HG02610 (cell line): Measurements from ENCODE around the gene CEBPB.
A peak's percentile ranks its signal among the peaks of the same experiment; 100 is the strongest.
"Not testable (repeated sequence)": the region's sequence is repeated elsewhere in the genome, so short reads cannot be mapped to it uniquely, and the experiment has no call there.

Experiments used
- ATAC-seq: cut with Tn5 transposase; IDR thresholded peaks from one replicate; pipeline ENCODE4 v1.9.1; 2021; ENCODE audit warnings: mild to moderate bottlenecking, moderate library complexity; ENCODE audit not compliant: unreplicated experiment

Gene CEBPB

GRCh38 chr20:50190251-50191064, at the start of gene CEBPB:
Gene CEBPB, plus strand, starts transcription at chr20:50190830. Its CDS starts 204 bp downstream, at chr20:50191034.
- ATAC-seq = peak; percentile 60

GRCh38 chr20:50141018-50141675, 49.5 kb upstream of the CEBPB start:
- no peak for ATAC-seq

DNA sequence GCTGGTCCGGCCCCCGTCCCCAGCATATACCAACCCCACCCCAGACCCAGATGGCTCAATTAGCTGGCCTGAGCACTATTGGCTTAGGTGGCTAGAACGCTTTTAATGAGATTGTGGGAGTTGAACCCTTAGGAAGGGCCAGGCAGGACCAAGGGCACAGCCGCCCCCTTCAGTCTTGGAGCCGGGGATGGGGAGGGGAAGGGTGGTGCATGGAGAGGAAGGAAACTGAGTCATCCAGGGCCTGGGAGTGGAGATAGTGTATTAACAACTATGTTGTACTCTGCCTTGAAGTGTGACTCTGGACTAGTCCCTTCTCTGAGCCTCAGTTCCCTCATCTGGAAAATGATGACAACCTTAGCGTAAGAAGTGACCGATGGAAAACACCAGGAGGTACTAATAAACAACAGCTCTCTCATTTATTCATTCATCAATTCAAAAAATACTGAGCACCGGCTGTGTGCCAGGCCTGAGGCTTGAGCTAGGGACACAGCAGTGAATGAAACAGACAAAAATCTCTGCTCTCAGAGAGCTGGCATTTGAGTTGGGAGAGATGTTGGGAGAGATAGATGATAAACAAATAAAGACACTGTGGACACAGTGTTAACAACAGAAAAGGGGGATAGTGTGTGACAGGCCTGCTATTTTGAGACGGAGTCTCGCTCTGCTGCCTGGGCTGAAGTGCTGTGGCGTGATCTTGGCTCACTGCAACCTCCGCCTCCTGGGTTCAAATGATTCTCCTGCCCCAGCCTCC, 48.6 kb upstream of the CEBPB start:
- ATAC-seq = no peak

DNA sequence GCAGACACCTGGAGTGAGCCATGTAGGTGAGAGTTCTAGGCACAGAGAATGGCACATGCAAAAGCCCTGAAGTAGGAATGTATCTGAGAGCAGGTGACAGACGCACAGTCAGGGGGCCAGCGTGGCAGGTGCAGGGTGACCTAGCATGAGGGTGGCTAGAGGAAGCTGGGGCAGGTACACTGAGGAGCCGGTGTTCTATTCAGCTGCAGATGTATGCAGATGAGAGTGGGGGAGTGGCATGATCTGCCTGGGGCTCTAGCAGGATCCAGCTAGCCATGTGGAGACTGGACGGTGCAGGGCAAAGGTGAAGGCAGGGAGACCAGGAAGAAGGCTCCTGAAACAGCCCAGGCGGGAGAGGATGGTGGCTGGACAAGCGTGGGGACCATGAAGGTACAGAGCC, 47.8 kb upstream of the CEBPB start:
- ATAC-seq = no peak

DNA sequence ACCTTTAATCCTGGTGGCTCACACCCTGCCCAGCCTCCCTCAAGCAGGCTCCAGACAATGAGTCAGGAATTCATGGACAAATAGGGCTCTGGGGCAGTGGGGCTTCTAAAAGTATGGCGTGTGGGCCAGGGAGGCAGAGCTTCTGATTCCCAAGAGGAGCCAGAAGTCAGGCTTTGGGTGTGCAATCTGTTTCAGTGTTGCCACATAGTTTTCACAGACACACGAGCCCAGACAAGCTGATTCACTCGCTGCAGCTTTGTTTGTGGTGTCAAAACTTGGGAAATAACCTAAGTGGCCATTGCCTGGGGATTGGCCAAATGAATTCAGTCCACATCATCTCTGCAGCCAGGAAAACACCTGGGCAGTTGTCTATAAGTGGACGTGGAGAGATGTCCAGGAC, 46.3 kb upstream of the CEBPB start:
- no peak for ATAC-seq

DNA sequence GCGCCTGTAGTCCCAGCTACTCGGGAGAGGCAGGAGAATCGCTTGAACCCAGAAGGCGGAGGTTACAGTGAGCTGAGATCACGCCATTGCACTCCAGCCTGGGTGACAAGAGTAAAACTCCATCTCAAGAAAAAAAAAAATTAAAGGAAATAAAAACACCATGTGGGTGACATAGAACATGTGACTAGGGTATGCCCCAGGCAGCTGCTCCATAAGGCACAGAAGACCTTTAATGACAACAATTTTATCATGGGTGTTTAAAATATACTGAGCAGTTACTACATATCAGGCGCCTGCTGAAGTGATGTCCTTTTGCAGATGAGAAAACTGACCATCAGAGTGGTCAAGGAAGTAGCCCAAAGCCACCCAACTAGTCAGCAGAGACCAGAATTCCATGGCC, 45.1 kb upstream of the CEBPB start:
- no peak for ATAC-seq

GRCh38 chr20:50146214-50146613, 44.4 kb upstream of the CEBPB start:
- ATAC-seq = no peak

- ATAC-seq = peak; percentile 75
These were observed 43.6 kb upstream of the CEBPB start for GRCh38 chr20:50146732-50147662.

DNA sequence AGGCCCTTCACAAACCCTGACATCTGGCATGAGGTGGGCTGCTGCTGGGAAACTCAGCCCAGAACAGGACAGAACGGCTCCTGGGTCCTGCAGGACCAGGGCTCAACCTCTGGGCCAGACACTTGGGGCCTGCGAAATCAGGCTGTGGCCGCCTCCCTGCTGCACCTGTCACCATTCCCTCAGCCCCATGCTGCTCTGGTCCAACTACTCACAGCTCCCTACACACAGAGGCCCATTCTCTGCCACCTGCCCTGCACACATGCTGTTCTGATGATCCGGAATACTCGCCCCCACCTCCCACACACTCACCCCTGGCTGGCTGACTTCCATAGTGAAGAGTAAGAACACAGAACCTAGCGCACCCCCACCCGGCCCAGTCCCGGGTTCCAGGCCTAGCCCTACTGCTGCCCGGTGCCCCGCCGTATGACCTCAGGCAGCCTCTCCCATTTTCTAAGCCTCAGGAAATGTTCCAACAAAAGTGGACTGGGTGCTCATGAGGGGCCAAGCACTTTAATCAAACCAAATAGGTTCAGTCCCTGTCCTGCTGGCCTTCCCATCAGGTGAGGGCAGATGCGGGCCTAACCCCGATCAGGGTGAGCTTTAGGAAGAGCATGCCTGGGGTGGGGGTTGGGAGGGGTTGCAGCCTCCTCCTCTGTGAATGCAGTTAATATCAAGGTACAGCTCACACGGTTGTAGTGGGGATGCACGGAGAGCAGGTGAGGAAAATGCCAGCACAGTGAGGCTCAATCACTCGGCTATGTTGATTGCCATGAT, 41.0 kb upstream of the CEBPB start:
- no peak for ATAC-seq

GRCh38 chr20:50151034-50151743, 39.4 kb upstream of the CEBPB start:
- ATAC-seq = no peak

- ATAC-seq = no peak
These were observed 38.1 kb upstream of the CEBPB start for GRCh38 chr20:50152394-50153152.

DNA sequence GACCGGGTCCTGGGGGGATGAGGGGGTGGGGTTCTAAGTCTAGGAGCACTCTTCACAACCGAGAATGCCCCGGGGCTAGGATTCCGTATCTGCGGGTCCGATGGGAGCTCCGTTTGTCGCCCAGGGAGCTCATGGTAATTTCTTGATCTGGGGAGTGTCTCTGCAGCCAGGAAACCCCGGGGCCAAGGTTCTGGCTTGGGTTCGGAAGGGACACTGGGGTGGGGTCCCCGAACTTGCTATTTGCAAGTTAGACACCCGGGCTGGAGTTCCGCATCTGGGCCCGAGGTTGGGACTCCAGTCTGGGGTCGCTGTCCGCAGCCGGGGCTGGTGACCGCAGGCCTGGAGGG, 37.5 kb upstream of the CEBPB start:
- no peak for ATAC-seq

DNA sequence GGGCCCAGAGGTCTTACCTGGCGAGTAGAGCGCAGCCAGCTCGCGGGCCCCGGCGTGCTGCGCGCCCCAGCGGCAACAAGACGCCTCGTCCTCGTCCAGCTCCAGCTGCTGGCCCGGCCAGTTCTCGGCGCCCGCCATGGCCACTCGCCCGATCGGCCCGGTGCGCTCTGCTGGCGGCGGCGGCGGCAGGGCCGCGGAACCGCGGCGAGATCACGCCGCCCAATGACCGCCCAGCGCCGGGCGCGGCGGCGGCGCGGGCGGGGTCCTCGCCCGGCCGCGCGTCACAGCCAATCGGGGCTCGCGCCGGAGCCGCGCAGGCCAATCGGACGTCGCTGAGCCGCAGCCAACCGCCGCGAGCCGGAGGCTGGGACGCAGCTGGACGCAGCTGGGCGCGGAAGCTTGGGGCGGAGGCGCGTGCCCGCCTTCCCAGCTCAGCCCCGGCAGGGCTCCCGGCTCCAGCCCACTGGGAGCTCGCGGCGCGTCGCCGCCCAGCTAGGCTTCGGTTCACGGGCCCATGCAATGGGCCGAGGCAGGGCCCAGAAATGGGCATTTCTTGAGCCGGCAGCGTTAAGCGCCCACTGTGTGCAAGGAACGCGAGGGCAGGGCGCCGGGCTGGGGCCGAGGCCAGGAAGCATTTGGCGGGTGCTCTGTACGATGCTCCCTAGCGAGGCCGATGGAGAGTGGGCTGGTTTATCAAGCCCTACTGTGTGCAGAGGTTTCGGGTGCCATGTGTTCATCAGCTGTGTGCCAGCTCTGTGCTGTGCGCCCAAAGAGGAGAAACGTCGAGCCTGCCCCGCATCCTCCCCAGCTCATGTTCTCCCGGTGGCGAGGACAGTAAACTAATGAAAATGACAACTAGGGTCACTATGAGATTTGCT, 36.9 kb upstream of the CEBPB start, which contains the start of gene PEDS1:
Gene PEDS1, minus strand, starts transcription at position 224 of the 878 bp plus-strand sequence. Its CDS starts 86 bp downstream, at position 138.
- peak; percentile 95 for ATAC-seq

- ATAC-seq = not testable (repeated sequence)
These were observed 29.1 kb upstream of the CEBPB start for GRCh38 chr20:50161494-50161893.

DNA sequence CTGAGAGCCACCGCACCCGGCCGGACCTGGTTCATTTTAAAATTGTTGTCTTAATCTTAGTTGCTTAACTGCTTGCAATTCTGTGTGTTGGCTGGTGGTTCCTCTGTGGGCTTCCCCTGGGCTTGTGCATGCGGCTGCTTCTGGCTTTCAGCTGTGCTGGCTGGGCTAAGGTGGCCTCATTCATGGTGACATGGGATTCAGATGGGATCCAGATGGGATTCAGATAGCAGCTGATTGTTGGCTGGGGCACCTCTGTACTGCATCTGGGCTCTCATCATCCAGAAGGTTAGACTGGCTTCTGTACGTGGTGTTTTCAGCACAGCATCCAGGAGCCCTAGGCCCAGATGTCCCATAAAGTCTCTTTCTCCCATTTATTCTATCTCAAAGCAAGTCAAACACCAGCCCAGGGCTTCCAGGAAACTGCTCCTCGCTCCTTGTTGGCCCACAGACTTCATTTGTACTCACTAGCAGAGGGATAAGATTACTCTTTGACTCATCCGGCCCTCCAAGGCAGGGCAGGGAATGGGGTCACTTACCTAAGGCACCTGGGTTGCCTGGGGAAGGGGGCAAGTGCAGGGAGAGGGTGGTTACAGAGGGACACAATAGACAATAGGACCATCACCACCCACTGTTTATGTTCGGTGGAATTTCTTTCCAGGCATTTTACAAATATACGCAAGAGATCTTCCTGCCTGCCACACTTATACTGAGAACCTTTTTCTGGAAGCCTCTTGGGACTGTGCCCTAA, 26.9 kb upstream of the CEBPB start:
- no peak for ATAC-seq

DNA sequence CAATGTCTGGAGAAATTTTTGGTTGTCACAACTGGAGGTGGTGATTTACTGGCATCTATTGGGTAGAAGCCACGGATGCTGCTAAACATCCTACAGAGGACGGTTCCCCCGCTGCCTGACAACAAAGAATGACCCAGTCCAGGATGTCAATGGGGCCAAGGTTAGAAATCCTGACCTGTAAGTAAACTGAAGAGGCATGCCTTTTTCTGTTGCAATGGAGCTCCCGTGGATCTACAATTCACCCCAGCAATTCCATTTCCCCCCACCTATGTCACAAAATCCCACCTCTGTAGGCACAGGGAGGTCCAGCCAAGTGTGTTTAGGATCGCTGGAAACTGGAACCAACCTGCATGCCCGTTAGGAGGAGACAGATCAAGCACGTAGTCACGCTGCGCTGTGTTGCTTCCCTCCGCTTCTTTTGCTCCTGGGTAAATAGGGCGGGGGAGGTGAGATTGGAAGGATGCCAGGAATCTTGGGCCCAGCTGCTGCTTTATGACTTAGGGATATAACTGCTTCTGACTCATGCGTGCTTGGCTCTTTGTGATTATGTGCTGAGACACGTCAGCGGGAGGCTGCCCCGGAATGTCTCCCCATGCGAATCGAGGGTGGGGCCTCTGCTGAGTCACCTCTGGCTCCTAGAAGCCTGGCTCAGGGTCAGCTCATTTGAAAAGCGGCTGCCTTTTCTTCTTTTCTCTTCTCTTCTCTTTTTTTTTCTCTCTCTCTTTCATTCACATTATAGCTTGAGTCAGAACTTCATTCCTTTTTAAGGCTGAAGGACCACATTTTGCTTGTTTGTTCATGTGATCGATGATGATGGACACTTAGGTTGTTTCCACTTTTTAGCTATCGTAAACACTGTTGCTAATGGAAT, 24.7 kb upstream of the CEBPB start:
- peak; percentile 96 for ATAC-seq
